CD4-positive, alpha-beta T cell treated with Interleukin-4 for 1 hour (primary cell): ENCODE results near the gene HOXB5.
A peak's percentile ranks its signal among the peaks of the same experiment; 100 is the strongest.

ENCODE experiments used
- DNase-seq, 2 donors: peaks; one replicate each; pipeline ENCODE4 v3.0.0-alpha.2; 2020 to 2022

Gene HOXB5

GRCh38 chr17:48589060-48589830 is 4.3 kb downstream of the HOXB5 start:
- no peak for DNase-seq

DNA sequence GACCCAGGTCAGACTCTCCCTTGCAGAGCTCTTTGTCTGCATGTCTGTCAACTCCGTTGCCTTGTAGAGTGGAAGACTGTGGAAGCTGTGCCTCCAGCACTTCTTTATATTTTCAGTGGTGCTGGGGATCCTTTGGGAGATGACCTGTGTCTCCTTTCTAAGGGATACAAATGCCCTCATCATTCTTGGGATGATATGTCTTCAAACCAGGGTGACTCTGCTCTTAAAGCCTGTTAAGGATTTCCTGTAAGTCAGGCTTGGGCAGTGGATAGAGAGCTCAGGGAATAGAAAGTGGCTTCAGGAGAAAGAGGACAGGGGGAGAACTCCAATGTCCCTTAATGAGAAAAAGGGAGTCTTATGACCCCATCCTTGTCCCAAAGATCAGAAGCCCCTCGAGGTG is 5.1 kb downstream of the HOXB5 start:
- no peak for DNase-seq

- DNase-seq = no peak
Measured at GRCh38 chr17:48588074-48588415, 5.5 kb downstream of the HOXB5 start.

- DNase-seq = no peak
Measured at GRCh38 chr17:48587276-48588073, 6.1 kb downstream of the HOXB5 start.

DNA sequence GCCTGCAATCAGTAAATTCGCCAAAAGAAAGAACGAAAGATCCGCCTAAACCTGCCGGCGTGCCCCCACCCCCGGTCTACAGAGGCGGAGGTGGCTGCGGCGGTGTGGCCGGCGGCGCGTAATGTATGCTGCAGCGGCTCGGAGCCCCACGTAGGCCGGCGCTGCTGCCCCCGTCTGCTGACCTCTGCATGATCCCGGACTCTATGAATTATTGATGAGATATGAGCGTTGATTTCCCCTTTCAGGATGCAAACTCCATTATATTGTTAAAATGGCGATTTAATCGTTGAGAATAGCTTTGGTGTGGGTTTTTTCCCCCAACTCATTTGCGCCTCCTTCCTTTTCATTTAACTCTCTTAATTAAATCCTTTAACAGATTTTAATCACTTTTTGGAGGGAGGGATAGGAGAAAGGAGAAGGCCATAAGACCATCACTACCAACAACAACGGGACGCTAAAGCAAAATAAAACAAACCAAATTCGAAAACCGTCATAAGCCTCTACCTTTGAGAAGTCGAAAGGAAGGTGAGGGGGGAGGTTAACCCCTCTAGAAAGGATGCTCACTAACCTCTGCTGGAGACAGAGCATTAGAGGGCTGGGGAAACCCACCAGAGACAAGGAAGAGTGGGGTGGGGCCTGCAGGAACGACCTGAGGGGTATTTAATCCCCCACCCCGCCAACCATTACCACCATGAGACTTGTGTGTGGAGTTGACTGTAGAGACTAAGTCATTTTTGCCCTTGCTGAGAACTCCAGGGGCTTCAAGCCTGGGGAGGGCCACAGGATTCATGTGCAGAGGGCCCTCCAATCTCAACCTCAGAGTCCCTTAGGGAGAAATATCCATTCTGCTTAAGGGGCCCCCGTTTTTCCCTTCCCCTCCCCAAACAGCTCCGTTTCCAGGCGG is 7.0 kb downstream of the HOXB5 start:
- no peak for DNase-seq

GRCh38 chr17:48584223-48584741 is 9.3 kb downstream of the HOXB5 start:
- DNase-seq = no peak

DNA sequence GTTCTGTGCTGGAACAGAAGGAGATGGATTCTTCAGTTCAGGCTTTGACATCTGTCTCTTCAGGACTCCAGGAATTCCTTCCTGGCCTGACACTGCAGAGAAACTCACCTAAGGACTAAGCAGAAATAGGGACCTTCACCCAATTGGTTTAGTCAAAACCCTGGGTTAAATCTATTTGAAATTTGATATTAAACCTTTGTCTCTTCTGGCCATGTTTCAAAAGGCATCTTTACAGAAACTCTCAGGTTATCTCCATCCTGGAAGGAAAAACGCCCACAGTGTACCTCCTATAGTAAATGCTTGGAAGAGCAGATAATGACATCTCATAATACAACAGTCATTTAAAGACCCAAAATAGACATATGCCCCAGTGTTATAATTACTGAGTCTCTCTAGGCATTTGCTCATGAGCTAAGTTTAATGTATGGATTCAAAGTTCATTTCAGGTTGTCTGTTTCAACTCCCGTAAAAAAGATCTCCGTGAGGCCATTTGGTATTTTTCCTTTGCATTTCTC is 9.8 kb downstream of the HOXB5 start:
- DNase-seq = no peak

- no peak for DNase-seq
Measured at GRCh38 chr17:48582750-48583069, 10.9 kb downstream of the HOXB5 start.

DNA sequence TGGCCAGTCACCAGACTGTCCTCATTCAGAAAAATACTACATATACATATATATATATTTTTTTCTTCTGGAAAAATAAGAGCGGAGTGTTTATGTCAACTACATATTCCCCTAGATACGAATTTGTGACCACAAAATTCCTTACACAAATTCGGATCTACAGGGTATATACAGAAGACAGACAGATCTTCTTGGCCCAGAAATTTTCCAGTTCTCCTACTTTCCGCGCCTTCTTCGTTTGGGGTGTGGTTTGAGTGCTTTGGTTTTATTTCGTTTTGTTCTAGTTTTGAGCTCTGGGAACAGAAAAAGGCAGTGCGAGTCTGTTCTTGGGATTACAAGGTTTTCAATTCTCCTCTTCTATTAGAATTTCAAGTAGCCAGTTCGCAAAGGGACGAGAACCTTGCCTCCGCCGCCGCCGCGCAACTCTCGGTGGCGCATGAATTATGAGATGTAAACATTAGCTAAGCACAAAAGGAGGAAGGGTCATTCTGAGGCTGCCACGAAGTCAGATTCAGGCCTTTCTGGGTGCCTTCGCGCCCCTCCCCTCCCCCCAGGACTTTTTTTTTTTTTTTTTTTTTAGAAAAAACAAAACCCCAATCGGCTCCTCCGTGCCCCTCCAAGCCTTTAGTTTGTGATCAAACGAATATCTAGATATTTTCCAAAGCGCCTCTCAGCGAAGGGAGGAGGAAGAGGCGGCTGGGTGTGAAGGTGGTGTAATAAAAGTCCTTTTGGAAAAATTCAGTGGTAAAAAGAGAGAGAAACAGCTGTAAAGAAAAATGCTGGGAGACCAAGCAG is 13.6 kb downstream of the HOXB5 start:
- no peak for DNase-seq

- DNase-seq = no peak
Measured at GRCh38 chr17:48579471-48579759, 14.2 kb downstream of the HOXB5 start.

DNA sequence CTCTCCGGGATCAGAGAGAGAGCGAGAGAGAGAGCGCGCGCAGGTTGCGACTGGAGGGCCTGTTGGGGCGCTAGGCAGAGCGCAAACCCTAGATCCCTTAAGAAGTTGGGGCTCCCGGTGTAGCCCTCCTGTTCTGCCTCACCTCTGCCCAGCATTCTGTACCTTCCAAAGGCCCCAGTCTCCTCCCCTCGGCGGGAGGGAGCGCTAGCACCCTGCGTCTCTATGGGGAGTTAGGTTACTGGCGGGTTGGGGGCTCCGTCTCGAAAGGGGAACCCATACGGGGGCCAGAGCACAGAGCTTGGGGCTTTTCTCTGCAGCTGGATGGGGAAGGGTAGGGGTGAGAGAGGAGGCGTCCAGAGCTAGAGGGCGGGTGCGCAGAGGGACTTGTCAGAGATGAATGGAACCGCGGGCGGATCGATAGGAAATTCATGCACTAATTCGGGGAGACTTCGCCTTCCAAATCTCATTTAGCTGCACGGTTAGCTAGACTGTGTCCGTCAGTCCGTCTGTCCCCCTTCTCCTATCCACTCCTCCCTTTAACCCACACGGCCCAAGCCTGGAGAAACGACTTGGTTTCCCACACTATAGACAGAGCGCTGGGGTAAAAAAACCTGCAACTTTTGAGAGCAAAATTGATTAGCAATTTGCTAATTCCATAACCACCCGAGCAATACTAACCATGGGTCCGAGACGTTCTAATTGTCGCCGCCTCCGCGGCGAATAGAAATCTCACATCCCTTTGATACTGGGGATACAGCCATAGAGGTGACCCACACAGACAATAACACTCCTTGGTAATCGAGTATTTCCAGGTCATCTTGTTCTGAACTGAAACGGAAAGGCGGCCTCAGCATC is 14.7 kb downstream of the HOXB5 start:
- peak in 1 of 2 donors; percentile 19 for DNase-seq

DNA sequence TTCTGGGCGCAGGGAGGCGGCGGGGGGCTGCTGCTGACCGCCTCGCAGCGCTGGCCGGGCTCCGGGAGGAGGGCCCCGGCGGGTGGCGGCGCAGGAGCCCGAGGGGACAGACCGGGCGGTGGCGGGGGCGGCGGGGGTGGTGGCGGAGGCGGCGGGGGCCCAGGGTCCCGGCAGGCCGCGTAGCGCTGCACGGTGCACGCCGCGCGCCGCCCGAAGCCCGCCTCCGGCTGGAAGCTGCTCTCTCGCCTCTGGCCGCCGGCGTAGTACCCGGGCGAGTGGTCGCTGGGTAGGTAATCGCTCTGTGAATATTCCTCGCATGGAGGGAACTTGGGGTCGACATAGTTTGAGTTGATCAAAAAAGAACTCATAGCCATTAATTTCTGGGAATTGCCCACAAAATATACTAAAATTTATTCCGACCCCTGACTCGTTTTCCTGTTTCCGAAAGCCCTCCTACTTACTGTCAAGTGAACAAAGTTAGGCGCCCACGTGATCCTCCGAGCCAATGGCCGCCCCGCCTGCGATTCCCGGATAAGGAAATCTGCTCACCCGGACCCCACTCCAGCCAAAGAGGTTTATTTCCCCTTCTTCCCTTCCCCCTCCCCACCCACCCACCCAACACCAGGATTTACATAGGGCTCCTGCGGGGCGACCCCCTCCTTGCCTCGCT is 15.5 kb downstream of the HOXB5 start, which contains the start of gene HOXB4:
HOXB4 (minus strand) TSS at position 405 of the 670 bp plus-strand sequence; CDS start at position 374, 31 bp downstream.
- peak; percentile 60 to 78 for DNase-seq

DNA sequence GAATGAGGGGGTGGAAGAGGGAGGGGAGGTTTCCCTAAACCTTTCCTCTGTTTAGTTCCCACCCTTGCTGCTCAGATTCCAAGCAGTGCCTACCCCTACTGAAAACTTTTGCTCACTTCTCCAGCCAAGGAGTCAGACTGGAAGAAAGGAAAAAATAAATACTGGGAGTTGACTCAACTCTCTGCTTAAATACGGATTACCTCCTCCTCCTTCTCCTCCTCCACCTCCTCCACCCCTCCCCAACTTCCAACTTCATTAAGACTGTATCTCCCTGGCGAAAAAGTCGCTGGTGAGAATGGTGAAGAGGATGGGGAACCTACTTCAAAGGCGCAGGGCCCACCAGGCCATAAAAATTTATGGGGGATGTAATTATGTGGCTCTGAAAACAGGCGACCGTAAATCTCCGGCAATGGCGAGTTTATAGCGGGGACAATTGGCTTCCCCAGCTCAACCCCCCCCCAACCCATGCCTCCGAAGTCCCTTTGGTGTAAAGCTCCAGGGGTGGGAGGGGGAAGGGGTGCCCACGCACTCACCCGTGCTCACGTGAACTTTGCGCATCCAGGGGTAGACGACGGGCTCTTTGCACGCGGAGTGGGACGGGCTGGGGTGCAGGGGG is 16.1 kb downstream of the HOXB5 start:
- no peak for DNase-seq

DNA sequence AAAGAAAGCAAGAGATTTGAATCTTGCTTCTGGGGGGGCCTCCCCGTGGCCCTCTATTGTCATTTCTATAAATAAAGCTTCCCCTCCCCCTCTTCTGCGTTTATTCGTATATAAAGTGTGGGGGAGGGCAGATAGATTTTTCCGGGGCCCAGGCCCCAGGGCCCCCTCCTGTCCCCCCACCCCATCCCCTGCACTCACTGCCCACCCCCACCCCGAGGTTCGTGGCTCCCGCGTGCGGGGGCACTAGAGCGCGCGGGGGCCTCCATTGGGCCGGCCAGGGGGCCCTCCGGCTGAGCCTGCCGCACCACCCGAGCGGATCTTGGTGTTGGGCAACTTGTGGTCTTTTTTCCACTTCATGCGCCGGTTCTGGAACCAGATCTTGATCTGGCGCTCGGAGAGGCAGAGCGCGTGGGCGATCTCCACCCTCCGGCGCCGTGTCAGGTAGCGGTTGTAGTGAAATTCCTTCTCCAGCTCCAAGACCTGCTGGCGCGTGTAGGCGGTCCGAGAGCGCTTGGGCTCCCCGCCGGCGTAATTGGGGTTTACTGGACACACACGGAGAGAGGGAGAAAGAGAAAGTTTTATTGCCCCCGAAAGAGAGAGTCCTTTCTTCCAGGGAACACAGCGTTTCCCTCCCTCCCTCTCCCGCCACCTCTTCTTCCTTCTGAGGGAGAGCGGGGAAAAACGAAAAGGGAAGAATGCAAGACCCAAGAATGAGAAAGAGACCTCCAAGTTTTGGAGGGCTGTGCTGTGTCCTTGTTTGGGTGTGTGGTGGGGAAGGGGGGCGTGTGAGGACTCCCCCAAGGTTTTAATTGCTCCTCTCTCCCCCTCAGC is 16.9 kb downstream of the HOXB5 start:
- DNase-seq = no peak

DNA sequence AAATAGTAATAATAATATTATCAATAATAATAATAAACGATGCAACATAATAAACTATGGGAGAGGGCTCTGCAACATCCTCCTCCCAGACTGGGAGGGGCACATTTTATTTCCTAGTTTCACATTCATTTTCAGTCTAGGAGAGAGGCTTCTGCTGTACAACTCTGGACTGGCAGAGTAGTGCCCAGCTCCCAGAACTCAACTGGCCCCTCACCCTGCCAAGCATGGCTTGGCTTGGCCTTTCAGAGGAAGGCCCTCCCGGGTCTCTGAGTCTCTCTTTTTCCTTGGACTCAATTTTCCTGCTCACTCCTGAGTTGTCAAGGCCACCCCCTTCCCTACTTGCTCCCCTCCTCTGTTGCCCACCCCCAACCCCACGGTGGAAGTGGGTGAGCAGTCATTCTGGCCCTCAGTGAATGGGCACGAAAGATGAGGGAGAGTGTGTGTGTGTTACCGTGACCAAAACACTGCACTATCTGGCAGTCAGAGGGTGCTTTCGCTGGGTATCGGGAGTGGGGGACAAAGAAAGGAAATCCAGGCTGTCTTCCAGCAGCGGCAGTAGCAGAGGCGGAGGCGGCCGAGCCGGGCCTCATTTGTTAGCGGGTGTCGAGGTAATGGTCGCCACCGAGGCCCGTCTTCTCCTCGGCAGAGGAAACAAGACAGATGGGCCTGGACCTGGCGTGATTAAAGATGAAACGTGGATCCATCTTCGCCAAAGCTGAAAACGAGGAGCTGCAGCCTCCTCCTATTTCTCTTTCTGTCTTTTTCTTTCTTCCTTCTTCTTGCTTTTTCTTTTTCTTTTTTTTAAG is 17.7 kb downstream of the HOXB5 start:
- no peak for DNase-seq

GRCh38 chr17:48575066-48575582 is 18.5 kb downstream of the HOXB5 start:
- DNase-seq = no peak

GRCh38 chr17:48574505-48575065 is 19.0 kb downstream of the HOXB5 start:
- no peak for DNase-seq
